Measurements from ENCODE around the gene SYNE1. TPM values are rescaled to one million over a fixed set of nuclear protein-coding genes. Genes with fewer than 3 reads are reported as not detected.
"Not testable (repeated sequence)": the region's sequence is repeated elsewhere in the genome, so short reads cannot be mapped to it uniquely, and the experiment has no call there.

SYNE1 gene
- polyA plus RNA-seq, 1 experiment = 35.7 TPM

GRCh38 chr6:152563177-152563576 is 74.0 kb downstream of the SYNE1 start:
- CTCF ChIA-PET = no interaction called here
- TF ChIP-seq, protein P1, sequence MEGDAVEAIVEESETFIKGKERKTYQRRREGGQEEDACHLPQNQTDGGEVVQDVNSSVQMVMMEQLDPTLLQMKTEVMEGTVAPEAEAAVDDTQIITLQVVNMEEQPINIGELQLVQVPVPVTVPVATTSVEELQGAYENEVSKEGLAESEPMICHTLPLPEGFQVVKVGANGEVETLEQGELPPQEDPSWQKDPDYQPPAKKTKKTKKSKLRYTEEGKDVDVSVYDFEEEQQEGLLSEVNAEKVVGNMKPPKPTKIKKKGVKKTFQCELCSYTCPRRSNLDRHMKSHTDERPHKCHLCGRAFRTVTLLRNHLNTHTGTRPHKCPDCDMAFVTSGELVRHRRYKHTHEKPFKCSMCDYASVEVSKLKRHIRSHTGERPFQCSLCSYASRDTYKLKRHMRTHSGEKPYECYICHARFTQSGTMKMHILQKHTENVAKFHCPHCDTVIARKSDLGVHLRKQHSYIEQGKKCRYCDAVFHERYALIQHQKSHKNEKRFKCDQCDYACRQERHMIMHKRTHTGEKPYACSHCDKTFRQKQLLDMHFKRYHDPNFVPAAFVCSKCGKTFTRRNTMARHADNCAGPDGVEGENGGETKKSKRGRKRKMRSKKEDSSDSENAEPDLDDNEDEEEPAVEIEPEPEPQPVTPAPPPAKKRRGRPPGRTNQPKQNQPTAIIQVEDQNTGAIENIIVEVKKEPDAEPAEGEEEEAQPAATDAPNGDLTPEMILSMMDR (IDR thresholded peaks at IDR 0.05; ENCODE audit: low read depth, low read length) = no peak

DNA sequence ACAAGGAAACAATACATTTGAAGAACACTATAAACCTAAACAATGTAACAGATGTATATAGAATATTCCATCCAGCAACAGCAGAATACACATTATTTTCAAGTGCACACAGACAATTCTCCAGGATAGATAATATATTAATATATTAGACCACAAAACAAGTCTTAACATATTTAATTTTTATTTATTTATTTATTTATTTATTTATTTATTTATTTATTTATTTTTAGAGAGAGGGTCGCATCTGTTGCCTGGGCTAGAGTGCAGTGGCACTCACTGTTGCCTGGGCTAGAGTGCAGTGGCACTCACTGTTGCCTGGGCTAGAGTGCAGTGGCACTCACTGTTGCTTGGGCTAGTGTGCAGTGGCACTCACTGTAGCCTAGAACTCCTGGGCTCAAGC is 78.4 kb downstream of the SYNE1 start:
- CTCF ChIA-PET; H3K4me3 ChIP-seq (ENCODE audit: low read depth, low read length); POLR2A ChIA-PET; H3K27me3 ChIP-seq (ENCODE audit: control insufficient read depth, insufficient read depth, low read length); H3K27ac ChIP-seq (ENCODE audit: low read depth, low read length); H3K9me3 ChIP-seq (ENCODE audit: control insufficient read depth, insufficient read depth, low read length); DNase-seq (ENCODE audit: low read depth, low spot score): not testable (repeated sequence)

More at GRCh38 chr6:152563177-152563576, 74.0 kb downstream of the SYNE1 start:
- Histone ChIP-seq H3K27me3 (ENCODE audit: control insufficient read depth, insufficient read depth, low read length) (no peaks in the 10 kb centered on the region), H3K4me3 (ENCODE audit: low read depth, low read length) (no peak overlapping the region), H3K27ac (ENCODE audit: low read depth, low read length) (no peak overlapping the region), H3K9me3 (ENCODE audit: control insufficient read depth, insufficient read depth, low read length) (no peaks in the 10 kb centered on the region)
- DNase-seq (ENCODE audit: low read depth, low spot score) = no peak
- POLR2A ChIA-PET = no interaction called here

GRCh38 chr6:152557502-152557901 is 79.7 kb downstream of the SYNE1 start:
- CTCF ChIA-PET = interaction anchor here (0.6 to 1.5 kb wide), 6 partner anchors 32 to 391 kb away, joined by 3 to 7 read pairs (median 4); no protein-coding TSS in a partner anchor
- TF ChIP-seq, protein P1 (IDR thresholded peaks at IDR 0.05; ENCODE audit: low read depth, low read length) = no peak
- no peak for DNase-seq (ENCODE audit: low read depth, low spot score)
- Histone ChIP-seq H3K27ac (ENCODE audit: low read depth, low read length) (no peak overlapping the region), H3K27me3 (ENCODE audit: control insufficient read depth, insufficient read depth, low read length) (no peaks in the 10 kb centered on the region), H3K4me3 (ENCODE audit: low read depth, low read length) (no peak overlapping the region), H3K9me3 (ENCODE audit: control insufficient read depth, insufficient read depth, low read length) (no peaks in the 10 kb centered on the region)
- POLR2A ChIA-PET = no interaction called here

GRCh38 chr6:152554851-152555250 is 82.3 kb downstream of the SYNE1 start:
- Histone ChIP-seq H3K9me3 (ENCODE audit: control insufficient read depth, insufficient read depth, low read length) (no peaks in the 10 kb centered on the region), H3K4me3 (ENCODE audit: low read depth, low read length) (no peak overlapping the region), H3K27me3 (ENCODE audit: control insufficient read depth, insufficient read depth, low read length) (no peaks in the 10 kb centered on the region), H3K27ac (ENCODE audit: low read depth, low read length) (no peak overlapping the region)
- no peak for DNase-seq (ENCODE audit: low read depth, low spot score)
- ChIA-PET CTCF (interaction anchor here (1.3 to 1.5 kb wide), 2 partner anchors 40 to 146 kb away, joined by 4 read pairs; no protein-coding TSS in a partner anchor), POLR2A (no interaction called here)
- TF ChIP-seq, protein P1 (IDR thresholded peaks at IDR 0.05; ENCODE audit: low read depth, low read length) = no peak

- DNase-seq (ENCODE audit: low read depth, low spot score) = peak; percentile 37
- H3K9me3 ChIP-seq (ENCODE audit: control insufficient read depth, insufficient read depth, low read length) = no peaks in the 10 kb centered on the region
- H3K27ac ChIP-seq (ENCODE audit: low read depth, low read length) = no peak overlapping the region
- ChIA-PET POLR2A (no interaction called here), CTCF (interaction anchor here (0.6 to 4.1 kb wide), 32 partner anchors 9 to 401 kb away, joined by 3 to 81 read pairs (median 4); no protein-coding TSS in a partner anchor)
- H3K27me3 ChIP-seq (ENCODE audit: control insufficient read depth, insufficient read depth, low read length) = no peaks in the 10 kb centered on the region
- H3K4me3 ChIP-seq (ENCODE audit: low read depth, low read length) = no peak overlapping the region
- TF ChIP-seq, protein P1 (IDR thresholded peaks at IDR 0.05; ENCODE audit: low read depth, low read length) = peak; percentile 97
Observed at GRCh38 chr6:152552616-152553209, 84.4 kb downstream of the SYNE1 start.
